Thyroid gland (tissue), 4 donors: ENCODE results near the gene ISX. TPM values are rescaled to one million over a fixed set of nuclear protein-coding genes. Genes with fewer than 3 reads are reported as not detected.
"Not testable (repeated sequence)": the region's sequence is repeated elsewhere in the genome, so short reads cannot be mapped to it uniquely, and the experiment has no call there.

ENCODE experiments used
- DNase-seq, 2 donors: peaks; one replicate each; pipeline ENCODE4 v3.0.0-alpha.2; 2019
- H3K27ac ChIP-seq, 3 donors: fragments of 200-600 bp; sonication (generic); 1 replicate in 2 of 3; 2 replicates in 1 of 3; pipeline ENCODE4 v1.5.1; 2016 to 2019; ENCODE audit warnings: mild to moderate bottlenecking in 1 of 3, moderate library complexity in 1 of 3
- H3K27me3 ChIP-seq: fragments of 200-600 bp; sonication (generic); one replicate; pipeline ENCODE4 v1.5.1; 2019
- H3K36me3 ChIP-seq, 2 donors: fragments of 200-600 bp; sonication (generic); one replicate each; pipeline ENCODE4 v1.5.1; 2016 to 2019
- H3K4me1 ChIP-seq, 2 donors: fragments of 200-600 bp; sonication (generic); one replicate each; pipeline ENCODE4 v1.5.1; 2017 to 2019
- H3K4me3 ChIP-seq, 3 donors: fragments of 200-600 bp; sonication (generic); replicated peaks in 1 of 3; 1 replicate in 2 of 3; 2 replicates in 1 of 3; pipeline ENCODE4 v1.5.1; 2016; ENCODE audit warnings: mild to moderate bottlenecking in 1 of 3
- H3K9me3 ChIP-seq: fragments of 200-600 bp; sonication (generic); one replicate; pipeline ENCODE4 v1.5.1; 2017
- CTCF ChIP-seq, 6 experiments: fragments of 200-600 bp in 3 of 6; fragments of 450-650 bp in 3 of 6; sonication (generic) in 3 of 6; IDR thresholded peaks; one replicate each; pipeline ENCODE4 v1.5.1; 2016 to 2019; ENCODE audit warnings: antibody characterized with exemption in 6 of 6, mild to moderate bottlenecking in 2 of 6, inconsistent platforms in 1 of 6, moderate library complexity in 1 of 6
- POLR2A ChIP-seq, 2 donors: fragments of 450-650 bp; IDR thresholded peaks; one replicate each; pipeline ENCODE4 v1.6.1; 2017; ENCODE audit warnings: antibody characterized with exemption in 2 of 2, mild to moderate bottlenecking in 2 of 2, moderate library complexity in 1 of 2
- WGBS, 2 donors: methylation state at CpG; one replicate each; pipeline ENCODE4 v1.1.5; 2017; 5-methylcytosine and 5-hydroxymethylcytosine counted together
- intact Hi-C: fragments of 100-400 bp; cut with DNase I; formaldehyde crosslinking; loops from one replicate; pipeline ENCODE4 v1.15.1; 2023
- total RNA-seq, 4 donors: library from RNA; depleted of rRNA; stranded (reverse); fragments of >200 nt; gene quantifications; one replicate each; pipeline ENCODE4 v1.2.3, GENCODE V29; 2016

ISX gene
- total RNA-seq, 4 donors from 2014 or later = not detected

- Histone ChIP-seq H3K4me1 (no peaks in the 10 kb centered on the region), H3K36me3 (no peaks in the 10 kb centered on the region), H3K9me3 (no peaks in the 10 kb centered on the region), H3K4me3 (no peak overlapping the region), H3K27ac (no peak overlapping the region), H3K27me3 (no peaks in the 10 kb centered on the region)
- no peak for DNase-seq
- WGBS, 2 donors = 46 to 57% methylated on average over 2 of the region's 2 CpGs
- TF ChIP-seq POLR2A (IDR thresholded peaks at IDR 0.05) = no peak
- no peak for TF ChIP-seq CTCF (IDR thresholded peaks at IDR 0.05)
- intact Hi-C loops = no loop called here
Measured at GRCh38 chr22:35043934-35044319, 22.0 kb upstream of the ISX start.

GRCh38 chr22:35044607-35045390 is 21.2 kb upstream of the ISX start:
- H3K36me3 ChIP-seq = no peaks in the 10 kb centered on the region
- TF ChIP-seq CTCF (IDR thresholded peaks at IDR 0.05) (no peak), POLR2A (IDR thresholded peaks at IDR 0.05) (no peak)
- H3K27me3 ChIP-seq = no peaks in the 10 kb centered on the region
- no peaks in the 10 kb centered on the region for H3K4me1 ChIP-seq
- no peaks in the 10 kb centered on the region for H3K9me3 ChIP-seq
- intact Hi-C loops = no loop called here
- no peak overlapping the region for H3K27ac ChIP-seq
- no peak overlapping the region for H3K4me3 ChIP-seq
- no peak for DNase-seq
- WGBS, 2 donors = 77 to 81% methylated on average over 5 of the region's 5 CpGs

- 74 to 78% methylated on average over 9 of the region's 9 CpGs for WGBS, 2 donors
- intact Hi-C loops = no loop called here
Measured at GRCh38 chr22:35045451-35045850, 20.5 kb upstream of the ISX start.

GRCh38 chr22:35046744-35047462 is 19.1 kb upstream of the ISX start:
- H3K4me3 ChIP-seq = no peak overlapping the region
- DNase-seq = no peak
- no peak overlapping the region for H3K27ac ChIP-seq
- WGBS, 2 donors = 91% methylated on average over 12 of the region's 12 CpGs
- H3K27me3 ChIP-seq = no peaks in the 10 kb centered on the region
- intact Hi-C loops = no loop called here
- no peak for TF ChIP-seq CTCF (IDR thresholded peaks at IDR 0.05)
- no peak for TF ChIP-seq POLR2A (IDR thresholded peaks at IDR 0.05)
- no peaks in the 10 kb centered on the region for H3K4me1 ChIP-seq
- no peaks in the 10 kb centered on the region for H3K9me3 ChIP-seq
- H3K36me3 ChIP-seq = no peaks in the 10 kb centered on the region

More at GRCh38 chr22:35045451-35045850, 20.5 kb upstream of the ISX start:
- Histone ChIP-seq H3K4me3 (no peak overlapping the region), H3K27ac (no peak overlapping the region), H3K9me3 (no peaks in the 10 kb centered on the region), H3K4me1 (no peaks in the 10 kb centered on the region), H3K36me3 (no peaks in the 10 kb centered on the region), H3K27me3 (no peaks in the 10 kb centered on the region)
- no peak for DNase-seq
- TF ChIP-seq POLR2A (IDR thresholded peaks at IDR 0.05) (no peak), CTCF (IDR thresholded peaks at IDR 0.05) (no peak)

GRCh38 chr22:35050038-35050437 is 15.9 kb upstream of the ISX start:
- 92 to 93% methylated on average over 4 of the region's 4 CpGs for WGBS, 2 donors
- intact Hi-C loops = not testable (repeated sequence)

More at GRCh38 chr22:35050038-35050437, 15.9 kb upstream of the ISX start:
- not testable (repeated sequence) for H3K4me1 ChIP-seq, H3K36me3 ChIP-seq, H3K27ac ChIP-seq, H3K9me3 ChIP-seq, H3K4me3 ChIP-seq, H3K27me3 ChIP-seq, DNase-seq
